CD4-positive, alpha-beta memory T cell (primary cell): ENCODE data around the gene NUP50. TPM values are rescaled to one million over a fixed set of nuclear protein-coding genes. Genes with fewer than 3 reads are reported as not detected.
A peak's percentile ranks its signal among the peaks of the same experiment; 100 is the strongest.

ENCODE experiments used
- CTCF ChIA-PET: fragments of 350-600 bp; sonication (Branson Sonifier 250); formaldehyde crosslinking; loops from one replicate; lab custom pipeline; 2021; ENCODE audit warnings: inconsistent platforms; ENCODE audit not compliant: partially characterized antibody; lab: Charles Lee
- POLR2A ChIA-PET: fragments of 350-600 bp; sonication (Branson Sonifier 250); formaldehyde crosslinking; loops from one replicate; lab custom pipeline; 2021; ENCODE audit not compliant: partially characterized antibody; lab: Charles Lee
- DNase-seq, 5 donors: peaks; one replicate each; pipeline versions ENCODE4 v3.0.0 to v3.0.0-alpha.2; 2020 to 2022; ENCODE audit warnings: mixed read lengths in 1 of 5
- H3K27ac ChIP-seq: one replicate; pipeline ENCODE4 v1.7.0; 2013; ENCODE audit warnings: low read depth, low read length
- H3K27me3 ChIP-seq: 2 replicates; pipeline ENCODE4 v1.7.0; 2013; ENCODE audit warnings: mild to moderate bottlenecking, low read length, moderate library complexity; ENCODE audit not compliant: insufficient read depth
- H3K36me3 ChIP-seq: 2 replicates; pipeline ENCODE4 v1.7.0; 2013; ENCODE audit warnings: mild to moderate bottlenecking, low read length, moderate library complexity; ENCODE audit not compliant: insufficient read depth
- H3K4me1 ChIP-seq: 2 replicates; pipeline ENCODE4 v1.7.0; 2013; ENCODE audit warnings: mild to moderate bottlenecking, low read length, moderate library complexity; ENCODE audit not compliant: insufficient read depth
- H3K4me3 ChIP-seq, 2 donors: one replicate each; pipeline ENCODE4 v1.7.0; 2013; ENCODE audit warnings: low read length in 2 of 2, mild to moderate bottlenecking in 1 of 2
- H3K9me3 ChIP-seq, 2 donors: one replicate each; pipeline ENCODE4 v1.7.0; 2013; ENCODE audit warnings: low read length in 2 of 2, control low read depth in 1 of 2; ENCODE audit not compliant: control insufficient read depth in 1 of 2
- H3K27ac Mint-ChIP-seq, 7 donors: one replicate each; pipeline ENCODE4 v1.8.0; 2020 to 2021; ENCODE audit warnings: mixed read lengths in 7 of 7, mild to moderate bottlenecking in 6 of 7, inconsistent platforms in 3 of 7, moderate library complexity in 3 of 7
- H3K27me3 Mint-ChIP-seq, 2 donors: one replicate each; pipeline ENCODE4 v1.8.0; 2020 to 2021; ENCODE audit warnings: mixed read lengths in 2 of 2
- H3K36me3 Mint-ChIP-seq, 2 donors: one replicate each; pipeline ENCODE4 v1.8.0; 2020 to 2021; ENCODE audit warnings: mixed read lengths in 2 of 2, inconsistent platforms in 1 of 2, mild to moderate bottlenecking in 1 of 2
- H3K4me1 Mint-ChIP-seq, 4 donors: one replicate each; pipeline ENCODE4 v1.8.0; 2020 to 2021; ENCODE audit warnings: mixed read lengths in 4 of 4, mild to moderate bottlenecking in 1 of 4
- H3K4me3 Mint-ChIP-seq, 8 donors: one replicate each; pipeline ENCODE4 v1.8.0; 2020 to 2021; ENCODE audit warnings: mixed read lengths in 8 of 8, mild to moderate bottlenecking in 7 of 8, moderate library complexity in 6 of 8, inconsistent platforms in 3 of 8
- H3K9me3 Mint-ChIP-seq, 8 donors: one replicate each; pipeline ENCODE4 v1.8.0; 2020 to 2021; ENCODE audit warnings: mixed read lengths in 8 of 8, mild to moderate bottlenecking in 5 of 8, inconsistent platforms in 3 of 8, moderate library complexity in 1 of 8
- intact Hi-C: fragments of 100-400 bp; cut with micrococcal nuclease; formaldehyde crosslinking; loops from one replicate; pipeline ENCODE4 v1.15.1; 2023
- polyA plus RNA-seq, 2 donors: library from polyadenylated mRNA; unstranded; fragments of 300-500 nt; fragmentation: Illumina TruSeq; gene quantifications; one replicate each; pipeline ENCODE4 v1.2.3, GENCODE V29; 2021
- total RNA-seq, 2 experiments: library from RNA; stranded (reverse); gene quantifications; one replicate each; pipeline ENCODE4 v1.2.3, GENCODE V29; 2021

NUP50 gene
- total and polyA plus RNA-seq, 4 experiments from 2014 or later: 40.1 to 158 (median 103) TPM

DNA sequence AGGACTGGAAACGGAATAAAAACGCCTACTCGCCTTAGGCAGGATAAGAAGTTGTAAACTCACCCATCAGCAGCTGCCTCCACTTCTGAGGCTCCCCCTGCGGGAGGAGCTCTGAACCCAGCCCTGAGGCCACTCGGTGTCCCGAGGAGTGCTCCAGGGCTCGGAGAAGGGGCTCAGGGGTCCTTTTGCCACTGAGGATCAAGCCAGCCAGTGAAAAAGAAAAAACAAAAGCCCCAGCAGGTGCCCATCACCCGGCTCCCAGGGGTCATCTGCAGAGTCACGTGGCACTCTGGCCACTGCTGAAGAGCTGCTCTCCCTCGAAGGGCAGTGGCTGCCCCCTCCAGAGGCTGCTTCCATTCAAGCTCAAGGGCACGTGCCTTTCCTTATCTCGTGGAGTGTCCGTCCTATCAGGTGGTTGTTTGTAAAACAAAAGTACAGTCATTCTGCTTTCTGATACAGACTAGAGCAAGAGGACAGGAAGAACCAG, 29.0 kb downstream of the NUP50 start:
- H3K36me3 Mint-ChIP-seq: peaks cover 4 to 15% of the 10 kb centered on the region in 2 donors
- no peak overlapping the region for H3K4me3 ChIP-seq
- H3K4me3 Mint-ChIP-seq: no peak overlapping the region
- H3K27me3 ChIP-seq: no peaks in the 10 kb centered on the region
- no peak overlapping the region for H3K27ac ChIP-seq
- H3K27me3 Mint-ChIP-seq: no peaks in the 10 kb centered on the region
- peaks cover 0 to 2% (median 0%) of the 10 kb centered on the region in 4 donors for H3K4me1 Mint-ChIP-seq
- H3K9me3 ChIP-seq: no peaks in the 10 kb centered on the region
- no peaks in the 10 kb centered on the region for H3K4me1 ChIP-seq
- ChIA-PET CTCF (interaction anchor here (1.2 kb wide), 1 partner anchor 16 kb away, joined by 4 read pairs; no protein-coding TSS in a partner anchor), POLR2A (no interaction called here)
- peaks cover 4% of the 10 kb centered on the region for H3K36me3 ChIP-seq
- intact Hi-C loops: no loop called here
- no peak for DNase-seq
- H3K27ac Mint-ChIP-seq: peak overlapping the region in 1 of 7 donors; percentile 13
- no peaks in the 10 kb centered on the region for H3K9me3 Mint-ChIP-seq

DNA sequence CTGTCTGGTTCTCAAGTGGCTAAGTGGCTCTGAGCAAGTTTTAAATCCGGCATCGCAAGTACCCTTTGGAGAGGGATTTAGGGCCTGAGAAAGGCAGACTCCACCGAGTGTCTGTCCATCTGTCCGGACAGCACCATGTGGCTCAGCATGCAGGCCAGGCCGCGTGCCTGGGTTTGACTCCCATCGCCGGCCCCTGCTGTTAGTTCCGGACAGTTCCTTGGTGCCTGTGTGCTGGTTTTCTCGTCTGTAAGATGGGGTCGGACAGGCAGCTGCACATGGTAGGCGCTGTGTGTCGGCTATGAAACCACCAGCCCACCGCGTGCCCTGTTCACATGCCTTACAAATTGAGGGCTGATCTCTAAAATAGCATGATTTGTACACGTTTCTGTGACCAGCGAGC, 31.0 kb downstream of the NUP50 start:
- Histone ChIP-seq H3K4me1 (no peaks in the 10 kb centered on the region), H3K27me3 (no peaks in the 10 kb centered on the region), H3K4me3 (no peak overlapping the region), H3K9me3 (no peaks in the 10 kb centered on the region), H3K36me3 (peaks cover 4% of the 10 kb centered on the region), H3K27ac (no peak overlapping the region)
- Mint-ChIP-seq H3K36me3 (peaks cover 11 to 22% of the 10 kb centered on the region in 2 donors), H3K27me3 (no peaks in the 10 kb centered on the region), H3K4me1 (peaks cover 0 to 2% (median 0%) of the 10 kb centered on the region in 4 donors), H3K4me3 (no peak overlapping the region), H3K9me3 (no peaks in the 10 kb centered on the region), H3K27ac (no peak overlapping the region)
- DNase-seq: no peak
- CTCF ChIA-PET: no interaction called here
- intact Hi-C loops: no loop called here
- POLR2A ChIA-PET: no interaction called here

DNA sequence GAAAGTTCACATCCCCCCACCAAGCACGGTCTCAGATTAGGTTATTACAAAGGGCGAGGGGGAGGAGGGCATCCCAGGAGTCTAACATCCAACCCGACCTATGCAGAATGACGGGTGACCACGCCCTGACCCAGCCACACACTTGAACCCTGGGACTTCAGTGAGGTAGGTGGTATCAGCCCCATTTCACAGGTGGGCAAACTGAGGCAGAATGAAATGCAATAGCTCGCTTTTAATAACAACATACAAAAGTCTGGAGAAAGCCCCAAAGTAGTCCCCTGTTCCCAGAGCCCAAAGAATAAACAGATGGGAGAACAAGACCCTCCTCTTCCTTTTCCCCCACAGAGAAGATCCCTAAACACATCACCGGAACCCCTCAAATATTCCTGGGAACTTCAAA, 31.9 kb downstream of the NUP50 start:
- Mint-ChIP-seq H3K9me3 (no peaks in the 10 kb centered on the region), H3K4me1 (peaks cover 0 to 2% (median 0%) of the 10 kb centered on the region in 4 donors), H3K27me3 (no peaks in the 10 kb centered on the region), H3K36me3 (peaks cover 15 to 25% of the 10 kb centered on the region in 2 donors), H3K27ac (no peak overlapping the region), H3K4me3 (no peak overlapping the region)
- Histone ChIP-seq H3K4me3 (no peak overlapping the region), H3K36me3 (peaks cover 4% of the 10 kb centered on the region), H3K27me3 (no peaks in the 10 kb centered on the region), H3K9me3 (no peaks in the 10 kb centered on the region), H3K4me1 (no peaks in the 10 kb centered on the region), H3K27ac (no peak overlapping the region)
- ChIA-PET CTCF (interaction anchor here (1.1 kb wide), 1 partner anchor 13 kb away, joined by 3 read pairs; no protein-coding TSS in a partner anchor), POLR2A (no interaction called here)
- intact Hi-C loops: no loop called here
- DNase-seq: no peak

DNA sequence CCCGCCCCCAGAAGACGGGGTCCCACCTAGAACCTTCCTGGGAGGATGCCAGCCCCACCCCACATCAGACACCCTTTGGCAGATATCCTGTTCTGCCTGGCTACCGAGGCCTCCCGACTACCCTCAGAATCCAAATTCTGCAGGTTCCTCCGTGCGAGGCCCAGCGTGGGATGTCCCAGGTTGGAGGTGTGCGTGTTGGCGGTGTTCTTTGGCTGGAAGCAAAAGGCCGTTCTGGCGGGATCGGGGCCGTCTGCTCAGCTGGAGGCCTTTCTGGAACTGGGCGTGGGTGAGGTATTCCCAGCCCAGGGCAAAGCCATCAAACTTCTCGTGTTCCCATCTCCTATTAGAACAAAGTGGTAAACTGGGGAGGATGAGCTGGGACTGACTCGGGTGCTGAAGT, 32.6 kb downstream of the NUP50 start:
- peaks cover 16 to 29% of the 10 kb centered on the region in 2 donors for H3K36me3 Mint-ChIP-seq
- no peak for DNase-seq
- peaks cover 0 to 2% (median 0%) of the 10 kb centered on the region in 4 donors for H3K4me1 Mint-ChIP-seq
- POLR2A ChIA-PET: no interaction called here
- Histone ChIP-seq H3K36me3 (peaks cover 4% of the 10 kb centered on the region), H3K9me3 (no peaks in the 10 kb centered on the region), H3K27me3 (no peaks in the 10 kb centered on the region), H3K27ac (no peak overlapping the region), H3K4me1 (no peaks in the 10 kb centered on the region), H3K4me3 (no peak overlapping the region)
- CTCF ChIA-PET: interaction anchor here (1.1 kb wide), 1 partner anchor 12 kb away, joined by 3 read pairs; no protein-coding TSS in a partner anchor
- no peaks in the 10 kb centered on the region for H3K9me3 Mint-ChIP-seq
- no peaks in the 10 kb centered on the region for H3K27me3 Mint-ChIP-seq
- H3K4me3 Mint-ChIP-seq: no peak overlapping the region
- intact Hi-C loops: no loop called here
- H3K27ac Mint-ChIP-seq: no peak overlapping the region

DNA sequence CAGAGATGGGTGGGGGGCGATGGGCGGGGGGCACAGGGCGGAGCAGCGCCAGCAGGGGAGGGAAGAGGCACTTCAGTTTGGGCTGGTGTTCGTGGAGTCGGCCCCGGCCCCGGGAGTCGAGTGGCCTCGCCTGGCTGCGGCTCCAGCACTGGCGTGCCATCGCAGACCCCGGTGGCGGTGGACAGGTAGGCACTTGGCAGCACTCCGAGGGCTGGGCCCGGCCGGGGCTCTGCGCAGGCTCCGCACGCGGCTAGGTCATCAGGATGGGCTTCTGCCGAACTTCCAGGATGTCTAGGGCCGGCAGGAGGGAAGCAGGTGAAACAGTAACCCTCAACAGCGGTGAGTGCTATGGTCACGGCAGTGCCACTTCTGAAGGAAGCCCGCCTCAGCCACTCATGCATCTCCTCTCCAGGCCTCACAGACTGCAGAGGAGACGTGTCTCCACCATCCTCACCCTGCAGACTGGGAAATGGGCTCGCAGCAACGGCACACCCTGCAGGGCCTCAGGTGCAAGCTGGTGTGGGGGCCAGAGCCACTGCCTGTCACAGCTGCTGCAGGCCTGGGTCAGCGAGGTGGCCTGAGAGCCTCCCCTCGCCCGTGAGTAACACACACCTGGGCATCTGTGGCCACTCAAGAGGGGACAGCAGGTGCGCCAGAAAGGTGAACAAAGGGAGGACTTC, 33.3 kb downstream of the NUP50 start:
- no peaks in the 10 kb centered on the region for H3K4me1 ChIP-seq
- ChIA-PET POLR2A (no interaction called here), CTCF (no interaction called here)
- Mint-ChIP-seq H3K36me3 (peaks cover 20 to 35% of the 10 kb centered on the region in 2 donors), H3K4me1 (peaks cover 0 to 2% (median 0%) of the 10 kb centered on the region in 4 donors), H3K9me3 (no peaks in the 10 kb centered on the region), H3K27me3 (no peaks in the 10 kb centered on the region), H3K4me3 (no peak overlapping the region), H3K27ac (no peak overlapping the region)
- no peaks in the 10 kb centered on the region for H3K27me3 ChIP-seq
- no peak overlapping the region for H3K4me3 ChIP-seq
- peaks cover 4% of the 10 kb centered on the region for H3K36me3 ChIP-seq
- no peaks in the 10 kb centered on the region for H3K9me3 ChIP-seq
- no peak overlapping the region for H3K27ac ChIP-seq
- DNase-seq: no peak
- intact Hi-C loops: no loop called here

DNA sequence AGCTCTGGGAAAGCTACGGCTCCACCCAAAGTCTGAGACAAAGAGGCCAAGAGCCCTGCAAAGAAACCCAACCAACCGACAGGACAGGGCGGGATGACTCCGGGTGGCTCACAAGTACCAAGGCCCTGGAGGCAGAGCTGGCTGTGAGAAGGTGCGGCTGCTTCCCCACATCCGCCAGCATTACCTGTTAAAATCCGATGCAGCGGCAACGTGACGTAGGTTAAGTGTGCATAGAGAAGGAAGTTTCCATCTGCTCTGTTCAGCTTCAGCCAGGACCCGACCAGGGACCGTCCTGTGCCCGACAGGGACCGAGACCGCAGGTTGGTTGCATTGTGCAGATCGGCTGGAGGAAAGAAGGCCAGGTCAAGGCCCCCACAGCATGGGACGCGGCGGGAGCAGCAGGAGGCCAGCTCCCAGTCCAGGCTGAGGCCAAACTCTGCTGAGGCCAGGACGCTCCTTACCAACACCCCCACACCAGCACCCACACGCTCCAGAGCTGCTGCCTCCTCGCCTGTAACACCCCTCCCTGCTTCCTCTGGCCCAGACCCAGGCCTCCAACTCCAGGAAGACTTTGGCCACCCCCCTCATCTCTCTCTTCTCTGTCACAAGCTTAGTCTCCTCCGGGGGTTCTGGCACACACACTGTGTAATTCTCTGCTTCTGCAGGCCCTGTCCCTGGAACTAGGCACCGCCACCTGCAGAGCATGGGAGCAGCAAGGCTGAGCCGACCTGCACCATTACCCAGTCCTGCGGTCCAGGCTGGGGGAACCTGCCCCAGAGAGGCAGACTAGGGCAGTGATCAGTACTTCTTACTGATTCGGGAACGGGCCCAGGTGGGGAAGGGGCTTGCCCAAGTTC, 34.1 kb downstream of the NUP50 start:
- Histone ChIP-seq H3K4me1 (no peaks in the 10 kb centered on the region), H3K36me3 (peaks cover 4% of the 10 kb centered on the region), H3K4me3 (no peak overlapping the region), H3K27ac (no peak overlapping the region), H3K27me3 (no peaks in the 10 kb centered on the region), H3K9me3 (no peaks in the 10 kb centered on the region)
- CTCF ChIA-PET: no interaction called here
- POLR2A ChIA-PET: no interaction called here
- H3K4me1 Mint-ChIP-seq: no peaks in the 10 kb centered on the region
- H3K27me3 Mint-ChIP-seq: no peaks in the 10 kb centered on the region
- peak overlapping the region in 1 of 7 donors; percentile 61 for H3K27ac Mint-ChIP-seq
- DNase-seq: no peak
- peaks cover 20 to 35% of the 10 kb centered on the region in 2 donors for H3K36me3 Mint-ChIP-seq
- H3K9me3 Mint-ChIP-seq: no peaks in the 10 kb centered on the region
- intact Hi-C loops: no loop called here
- H3K4me3 Mint-ChIP-seq: no peak overlapping the region

DNA sequence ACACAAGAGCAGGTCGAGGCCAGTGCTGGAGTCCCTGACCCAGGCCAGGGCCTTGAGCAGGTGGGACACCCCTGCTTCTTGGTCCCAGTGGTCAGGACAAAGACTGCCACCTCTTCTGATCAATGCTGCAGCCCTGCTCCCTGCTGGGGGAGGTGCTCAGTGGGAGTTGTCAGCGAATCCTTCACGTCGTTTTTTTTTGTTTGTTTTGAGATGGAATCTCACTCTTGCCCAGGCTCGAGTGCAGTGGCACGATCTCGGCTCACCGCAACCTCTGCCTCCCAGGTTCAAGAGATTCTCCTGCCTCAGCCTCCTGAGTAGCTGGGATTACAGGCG, 34.7 kb downstream of the NUP50 start:
- Mint-ChIP-seq H3K4me3 (no peak overlapping the region), H3K36me3 (peaks cover 20 to 35% of the 10 kb centered on the region in 2 donors), H3K4me1 (no peaks in the 10 kb centered on the region), H3K9me3 (no peaks in the 10 kb centered on the region), H3K27me3 (no peaks in the 10 kb centered on the region), H3K27ac (no peak overlapping the region)
- H3K4me3 ChIP-seq: no peak overlapping the region
- no peak overlapping the region for H3K27ac ChIP-seq
- no peaks in the 10 kb centered on the region for H3K27me3 ChIP-seq
- POLR2A ChIA-PET: no interaction called here
- no peaks in the 10 kb centered on the region for H3K4me1 ChIP-seq
- intact Hi-C loops: no loop called here
- peaks cover 4% of the 10 kb centered on the region for H3K36me3 ChIP-seq
- DNase-seq: no peak
- H3K9me3 ChIP-seq: no peaks in the 10 kb centered on the region
- CTCF ChIA-PET: no interaction called here
